ENCODE results near the gene HNRNPLL. TPM values are rescaled to one million over a fixed set of nuclear protein-coding genes. Genes with fewer than 3 reads are reported as not detected.
"Not testable (repeated sequence)": the region's sequence is repeated elsewhere in the genome, so short reads cannot be mapped to it uniquely, and the experiment has no call there.

HNRNPLL gene
- total RNA-seq, 1 donor from 2014 or later = 10.6 TPM

DNA sequence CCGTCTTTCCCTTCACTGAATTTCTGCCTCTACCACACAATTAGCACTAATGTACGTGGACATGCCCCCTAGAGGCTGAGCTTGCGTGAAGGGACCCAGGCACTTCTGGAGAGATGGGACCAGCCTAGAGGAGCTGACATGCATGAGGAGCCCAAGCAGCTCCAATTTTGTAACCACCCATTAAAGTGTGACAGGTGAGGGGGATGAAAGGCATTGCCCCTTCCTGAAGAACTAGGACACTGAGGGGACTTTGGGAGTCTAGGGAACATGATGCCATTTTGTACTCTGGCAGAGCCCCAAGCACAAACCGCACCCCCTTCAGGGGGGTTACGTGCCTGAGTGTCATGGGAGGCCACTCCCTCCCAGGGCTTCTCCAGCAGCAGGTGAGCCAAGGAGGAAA lies 63.6 kb downstream of the HNRNPLL start:
- H3K4me3 ChIP-seq = no peak overlapping the region
- no peaks in the 10 kb centered on the region for H3K9me3 ChIP-seq
- H3K36me3 ChIP-seq = no peaks in the 10 kb centered on the region
- intact Hi-C loops (cut with DNase I) = loop anchor here (5.0 kb wide), 1 partner anchor 63 kb away; the partner anchor contains the start of gene HNRNPLL
- TF ChIP-seq, protein P1, sequence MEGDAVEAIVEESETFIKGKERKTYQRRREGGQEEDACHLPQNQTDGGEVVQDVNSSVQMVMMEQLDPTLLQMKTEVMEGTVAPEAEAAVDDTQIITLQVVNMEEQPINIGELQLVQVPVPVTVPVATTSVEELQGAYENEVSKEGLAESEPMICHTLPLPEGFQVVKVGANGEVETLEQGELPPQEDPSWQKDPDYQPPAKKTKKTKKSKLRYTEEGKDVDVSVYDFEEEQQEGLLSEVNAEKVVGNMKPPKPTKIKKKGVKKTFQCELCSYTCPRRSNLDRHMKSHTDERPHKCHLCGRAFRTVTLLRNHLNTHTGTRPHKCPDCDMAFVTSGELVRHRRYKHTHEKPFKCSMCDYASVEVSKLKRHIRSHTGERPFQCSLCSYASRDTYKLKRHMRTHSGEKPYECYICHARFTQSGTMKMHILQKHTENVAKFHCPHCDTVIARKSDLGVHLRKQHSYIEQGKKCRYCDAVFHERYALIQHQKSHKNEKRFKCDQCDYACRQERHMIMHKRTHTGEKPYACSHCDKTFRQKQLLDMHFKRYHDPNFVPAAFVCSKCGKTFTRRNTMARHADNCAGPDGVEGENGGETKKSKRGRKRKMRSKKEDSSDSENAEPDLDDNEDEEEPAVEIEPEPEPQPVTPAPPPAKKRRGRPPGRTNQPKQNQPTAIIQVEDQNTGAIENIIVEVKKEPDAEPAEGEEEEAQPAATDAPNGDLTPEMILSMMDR (IDR thresholded peaks at IDR 0.05) = no peak
- no peak overlapping the region for H3K27ac ChIP-seq
- DNase-seq (ENCODE audit: low spot score in 2 of 2) = no peak
- peaks cover 0 to 3% of the 10 kb centered on the region in 2 donors for H3K4me1 ChIP-seq
- H3K27me3 ChIP-seq = no peaks in the 10 kb centered on the region

DNA sequence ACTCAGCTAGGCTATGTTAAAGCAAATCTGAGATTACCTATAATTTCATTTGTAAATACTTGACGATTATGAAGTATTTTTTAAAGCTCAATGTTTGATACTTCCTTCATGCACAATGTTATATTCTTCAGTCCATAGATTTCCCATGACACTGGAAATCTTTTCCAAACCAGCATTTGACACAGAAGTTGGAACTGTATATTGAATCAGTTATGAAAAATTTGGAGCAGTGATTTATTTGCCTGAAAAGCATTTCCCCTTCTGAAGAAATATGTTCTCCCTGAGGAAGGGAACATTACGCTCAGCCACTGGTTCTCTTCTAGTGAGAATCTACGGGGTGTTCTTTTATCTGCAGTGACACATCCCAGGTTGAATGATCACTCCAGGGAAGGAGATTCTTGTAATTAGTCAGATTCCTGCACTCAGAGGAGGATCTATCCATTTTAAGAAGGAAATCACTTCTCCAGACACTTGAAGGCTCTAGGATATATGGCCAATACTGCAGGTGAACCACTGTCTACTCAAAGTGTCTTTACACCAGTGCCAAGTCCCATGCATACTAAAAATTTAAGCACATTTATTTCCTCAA lies 64.7 kb downstream of the HNRNPLL start:
- no peaks in the 10 kb centered on the region for H3K36me3 ChIP-seq
- H3K4me1 ChIP-seq = peaks cover 0 to 3% of the 10 kb centered on the region in 2 donors
- H3K27me3 ChIP-seq = no peaks in the 10 kb centered on the region
- DNase-seq (ENCODE audit: low spot score in 2 of 2) = no peak
- TF ChIP-seq, protein P1 (IDR thresholded peaks at IDR 0.05) = no peak
- no peak overlapping the region for H3K27ac ChIP-seq
- no peaks in the 10 kb centered on the region for H3K9me3 ChIP-seq
- intact Hi-C loops (cut with DNase I) = loop anchor here (2.0 to 5.0 kb wide), 3 partner anchors 64 to 223 kb away; partner anchors contain the start of gene HNRNPLL
- H3K4me3 ChIP-seq = no peak overlapping the region

DNA sequence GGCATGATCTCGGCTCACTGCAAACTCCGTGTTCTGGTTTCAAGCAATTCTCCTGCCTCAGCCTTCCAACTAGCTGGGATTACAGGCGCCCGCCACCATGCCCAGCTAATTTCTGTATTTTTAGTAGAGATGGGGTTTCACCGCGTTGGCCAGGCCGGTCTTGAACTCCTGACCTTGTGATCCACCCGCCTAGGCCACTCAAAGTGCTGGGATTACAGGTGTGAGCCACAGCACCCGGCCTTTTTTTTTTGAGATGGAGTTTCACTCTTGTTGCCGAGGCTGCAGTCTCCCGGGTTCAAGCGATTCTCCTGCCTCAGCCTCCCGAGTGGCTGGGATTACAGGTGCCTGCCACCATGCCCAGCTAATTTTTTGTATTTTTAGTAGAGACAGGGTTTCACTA lies 65.4 kb downstream of the HNRNPLL start:
- intact Hi-C loops (cut with DNase I) = loop anchor here (2.0 to 5.0 kb wide), 3 partner anchors 65 to 222 kb away; partner anchors contain the start of gene HNRNPLL
- not testable (repeated sequence) for H3K4me1 ChIP-seq, H3K9me3 ChIP-seq

DNA sequence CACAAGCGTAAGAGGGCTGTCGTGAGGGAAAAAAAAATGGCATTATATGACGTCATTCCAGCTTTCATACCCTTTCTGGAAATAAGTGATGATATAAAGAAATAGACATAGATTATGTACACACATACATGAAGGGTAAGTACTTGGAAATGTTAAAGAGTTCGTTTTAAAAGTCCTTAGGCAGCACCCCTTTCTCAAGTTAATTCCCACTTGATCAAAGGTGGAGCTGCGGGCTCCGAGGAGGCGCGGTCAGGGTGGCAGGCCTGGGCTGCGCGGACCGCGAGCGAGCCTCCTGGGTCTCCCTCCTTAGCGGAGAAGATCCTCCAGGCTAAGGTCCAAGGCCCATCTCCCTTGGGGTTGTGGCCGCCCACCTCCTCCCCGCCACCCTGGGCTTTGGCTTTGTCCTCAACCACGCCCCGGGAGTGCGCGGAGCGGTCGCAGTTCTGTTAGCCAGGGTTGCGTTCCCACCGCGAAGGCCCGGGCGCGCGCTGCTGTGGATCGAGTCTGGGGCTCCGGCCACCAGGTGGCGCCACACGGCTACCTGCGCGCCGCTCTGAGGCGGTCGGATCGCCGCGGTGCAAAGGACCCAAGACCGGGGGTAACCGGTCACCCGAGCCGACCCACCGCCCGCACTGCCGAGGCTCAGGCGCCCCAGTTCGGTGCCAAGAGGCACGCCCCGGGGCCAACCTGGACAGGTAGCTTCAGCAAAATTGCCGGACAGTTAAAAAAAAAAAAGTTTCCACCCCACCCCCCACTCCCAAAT lies 66.8 kb downstream of the HNRNPLL start:
- Histone ChIP-seq H3K27me3 (no peaks in the 10 kb centered on the region), H3K36me3 (no peaks in the 10 kb centered on the region), H3K27ac (no peak overlapping the region), H3K4me1 (peaks cover 0 to 3% of the 10 kb centered on the region in 2 donors), H3K9me3 (no peaks in the 10 kb centered on the region), H3K4me3 (peak overlapping the region; percentile 52 to 66)
- intact Hi-C loops (cut with DNase I) = loop anchor here (2.0 to 5.0 kb wide), 3 partner anchors 66 to 221 kb away; partner anchors contain the start of gene HNRNPLL
- TF ChIP-seq, protein P1 (IDR thresholded peaks at IDR 0.05) = peak; percentile 87 to 93 (median 91)
- DNase-seq (ENCODE audit: low spot score in 2 of 2) = peak in 1 of 2 donors; percentile 86

More for the DNA sequence above, 65.4 kb downstream of the HNRNPLL start:
- not testable (repeated sequence) for H3K36me3 ChIP-seq; H3K4me3 ChIP-seq; H3K27ac ChIP-seq; DNase-seq (ENCODE audit: low spot score in 2 of 2); H3K27me3 ChIP-seq

DNA sequence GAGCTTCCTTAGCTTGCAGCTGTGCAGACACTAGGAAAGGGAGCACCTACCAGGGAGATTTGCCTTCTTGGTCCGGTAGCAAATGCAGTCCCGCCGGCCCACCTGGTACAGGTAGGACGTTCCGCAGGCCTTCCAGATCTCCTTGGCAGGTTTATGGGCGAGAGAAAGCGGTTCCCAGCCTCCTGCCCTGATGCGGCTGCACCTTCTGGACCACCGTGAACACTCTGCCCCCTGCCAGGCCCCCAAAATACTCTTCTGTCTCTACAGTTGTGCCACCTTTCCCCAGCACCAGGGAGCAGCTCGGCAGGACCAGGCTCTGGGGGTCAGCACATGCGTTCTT lies 67.4 kb downstream of the HNRNPLL start:
- Histone ChIP-seq H3K4me3 (peak overlapping the region in 1 of 2 donors; percentile 66), H3K27ac (no peak overlapping the region)
- intact Hi-C loops (cut with DNase I) = loop anchor here (5.0 kb wide), 1 partner anchor 67 kb away; the partner anchor contains the start of gene HNRNPLL

More for the DNA sequence above, 67.4 kb downstream of the HNRNPLL start:
- Histone ChIP-seq H3K9me3 (no peaks in the 10 kb centered on the region), H3K4me1 (peaks cover 0 to 3% of the 10 kb centered on the region in 2 donors), H3K27me3 (no peaks in the 10 kb centered on the region), H3K36me3 (no peaks in the 10 kb centered on the region)
- no peak for DNase-seq (ENCODE audit: low spot score in 2 of 2)
- TF ChIP-seq, protein P1 (IDR thresholded peaks at IDR 0.05) = no peak
